Measurements from ENCODE around the gene SCAPER.

Gene SCAPER

GRCh38 chr15:76327191-76328105 lies 577.7 kb downstream of the SCAPER start:
- DNase-seq (ENCODE audit: extremely low spot score): no peak
- ChIA-PET POLR2A (interaction anchor here (1.0 kb wide), 1 partner anchor 9 kb away, joined by 7 read pairs; the partner anchor contains the start of gene ISL2), CTCF (interaction anchor here (0.7 to 2.0 kb wide), 3 partner anchors 15 to 192 kb away, joined by 3 to 6 read pairs (median 4); partner anchors contain the start of gene ETFA)
- TF ChIP-seq L3MBTL2 (conservative IDR thresholded peaks at IDR 0.05): 0 out of 2 replicates have a peak, but pooled peaks have one; percentile 18
- no peak for TF ChIP-seq HDGF (IDR thresholded peaks at IDR 0.05; ENCODE audit: borderline replicate concordance)
- peak; percentile 59 for TF ChIP-seq ZNF384 (IDR thresholded peaks at IDR 0.05)
- TF ChIP-seq FOXM1 (IDR thresholded peaks at IDR 0.05; ENCODE audit: borderline replicate concordance): no peak

GRCh38 chr15:76325704-76326103 lies 579.4 kb downstream of the SCAPER start:
- TF ChIP-seq FOXK2 (IDR thresholded peaks at IDR 0.05) (no peak), HDGF (IDR thresholded peaks at IDR 0.05; ENCODE audit: borderline replicate concordance) (no peak), SP1 (IDR thresholded peaks at IDR 0.05) (no peak), NFRKB (IDR thresholded peaks at IDR 0.05) (no peak), PKNOX1 (IDR thresholded peaks at IDR 0.05) (no peak), FOXM1 (IDR thresholded peaks at IDR 0.05; ENCODE audit: borderline replicate concordance) (no peak), CTBP1 (IDR thresholded peaks at IDR 0.05; ENCODE audit: borderline replicate concordance) (no peak), SUZ12 (IDR thresholded peaks at IDR 0.05) (no peak), ARNT (IDR thresholded peaks at IDR 0.05) (no peak)
- POLR2A ChIA-PET: interaction anchor here (0.7 to 1.1 kb wide), 4 partner anchors 9 to 14 kb away, joined by 3 to 7 read pairs (median 3); partner anchors contain the start of genes ETFA and ISL2
- no peak for DNase-seq (ENCODE audit: extremely low spot score)
- CTCF ChIA-PET: interaction anchor here (1.2 kb wide), 1 partner anchor 86 kb away, joined by 3 read pairs; no protein-coding TSS in a partner anchor

GRCh38 chr15:76324066-76324465 lies 581.1 kb downstream of the SCAPER start:
- ChIA-PET POLR2A (interaction anchor here (1.6 to 1.8 kb wide), 2 partner anchors 12 to 13 kb away, joined by 13 to 14 read pairs; partner anchors contain the start of genes ETFA and ISL2), CTCF (interaction anchor here (0.7 to 1.3 kb wide), 3 partner anchors 10 to 14 kb away, joined by 3 read pairs; no protein-coding TSS in a partner anchor)
- TF ChIP-seq HDGF (IDR thresholded peaks at IDR 0.05; ENCODE audit: borderline replicate concordance): no peak
- TF ChIP-seq PKNOX1 (IDR thresholded peaks at IDR 0.05): no peak
- TF ChIP-seq SUZ12 (IDR thresholded peaks at IDR 0.05): no peak
- no peak for TF ChIP-seq ARNT (IDR thresholded peaks at IDR 0.05)
- TF ChIP-seq FOXA1 (IDR thresholded peaks at IDR 0.05): no peak
- TF ChIP-seq L3MBTL2 (conservative IDR thresholded peaks at IDR 0.05): no peak
- TF ChIP-seq NFRKB (IDR thresholded peaks at IDR 0.05): no peak
- DNase-seq (ENCODE audit: extremely low spot score): no peak

- ChIA-PET CTCF (interaction anchor here (1.1 kb wide), 1 partner anchor 9 kb away, joined by 3 read pairs; no protein-coding TSS in a partner anchor), POLR2A (interaction anchor here (1.0 to 1.4 kb wide), 2 partner anchors 10 to 15 kb away, joined by 4 to 5 read pairs; partner anchors contain the start of genes ETFA and ISL2)
- TF ChIP-seq TARDBP (IDR thresholded peaks at IDR 0.05) (no peak), FOXK2 (IDR thresholded peaks at IDR 0.05) (no peak)
- no peak for DNase-seq (ENCODE audit: extremely low spot score)
Measured at GRCh38 chr15:76321602-76322001, 583.5 kb downstream of the SCAPER start.

- no peak for DNase-seq (ENCODE audit: extremely low spot score)
- CTCF ChIA-PET: interaction anchor here (1.1 kb wide), 1 partner anchor 9 kb away, joined by 3 read pairs; no protein-coding TSS in a partner anchor
- POLR2A ChIA-PET: interaction anchor here (1.0 to 1.4 kb wide), 2 partner anchors 10 to 15 kb away, joined by 4 to 5 read pairs; partner anchors contain the start of genes ETFA and ISL2
- TF ChIP-seq NFRKB (IDR thresholded peaks at IDR 0.05): no peak
- TF ChIP-seq FOXK2 (IDR thresholded peaks at IDR 0.05): no peak
- no peak for TF ChIP-seq FOXA1 (IDR thresholded peaks at IDR 0.05)
Measured at GRCh38 chr15:76321171-76321570, 584.0 kb downstream of the SCAPER start.

DNA sequence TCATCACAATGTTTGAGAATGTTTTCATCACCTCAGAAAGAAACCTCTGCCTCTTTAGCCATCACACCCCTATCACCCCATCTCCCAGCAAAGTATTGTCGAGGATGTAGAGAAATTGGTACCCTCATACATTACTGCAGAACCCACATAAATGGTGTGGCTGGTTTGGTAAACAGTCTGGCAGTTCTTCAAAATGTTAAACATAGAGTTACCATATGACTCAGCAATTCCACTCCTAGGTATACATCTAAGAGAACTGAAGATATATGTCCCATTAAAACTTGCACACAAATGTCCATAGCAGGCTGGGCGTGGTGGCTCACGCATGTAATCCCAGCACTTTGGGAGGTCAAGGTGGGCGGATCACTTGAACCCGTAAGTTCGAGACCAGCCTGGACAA lies 585.1 kb downstream of the SCAPER start:
- DNase-seq (ENCODE audit: extremely low spot score): no peak
- no peak for TF ChIP-seq FOXA1 (IDR thresholded peaks at IDR 0.05)
- TF ChIP-seq TARDBP (IDR thresholded peaks at IDR 0.05): no peak
- no peak for TF ChIP-seq LEF1 (IDR thresholded peaks at IDR 0.05; ENCODE audit: borderline replicate concordance)
- TF ChIP-seq ZNF384 (IDR thresholded peaks at IDR 0.05): no peak
- TF ChIP-seq FOXM1 (IDR thresholded peaks at IDR 0.05; ENCODE audit: borderline replicate concordance): no peak
- TF ChIP-seq L3MBTL2 (conservative IDR thresholded peaks at IDR 0.05): no peak
- no peak for TF ChIP-seq BHLHE40 (IDR thresholded peaks at IDR 0.05; ENCODE audit: borderline replicate concordance)
- TF ChIP-seq HDGF (IDR thresholded peaks at IDR 0.05; ENCODE audit: borderline replicate concordance): no peak
- no peak for TF ChIP-seq NFRKB (IDR thresholded peaks at IDR 0.05)
- TF ChIP-seq PKNOX1 (IDR thresholded peaks at IDR 0.05): no peak
- no peak for TF ChIP-seq ELF4 (IDR thresholded peaks at IDR 0.05)
- no peak for TF ChIP-seq CTBP1 (IDR thresholded peaks at IDR 0.05; ENCODE audit: borderline replicate concordance)
- no peak for TF ChIP-seq ARNT (IDR thresholded peaks at IDR 0.05)
- TF ChIP-seq FOXK2 (IDR thresholded peaks at IDR 0.05): no peak
- no peak for TF ChIP-seq SUZ12 (IDR thresholded peaks at IDR 0.05)
- no peak for TF ChIP-seq SP1 (IDR thresholded peaks at IDR 0.05)
- POLR2A ChIA-PET: no interaction called here
- CTCF ChIA-PET: interaction anchor here (1.1 kb wide), 1 partner anchor 10 kb away, joined by 6 read pairs; no protein-coding TSS in a partner anchor

Data from HEK293T (cell line).